Cardiac fibroblast (primary cell): ENCODE data around the gene ETV7.
A peak's percentile ranks its signal among the peaks of the same experiment; 100 is the strongest.

Source experiments
- DNase-seq, 2 donors: peaks; one replicate each; pipeline versions ENCODE4 v3.0.0 to v3.0.0-alpha.2; 2010; ENCODE audit warnings: low read depth in 2 of 2
- H3K4me3 ChIP-seq, 2 donors: replicated peaks in 1 of 2; 1 replicate in 1 of 2; 2 replicates in 1 of 2; pipeline ENCODE4 v1.5.1; 2011; ENCODE audit warnings: low read depth in 2 of 2, low read length in 2 of 2, mild to moderate bottlenecking in 2 of 2, moderate library complexity in 1 of 2
- TF ChIP-seq, protein P1 (sequence below): IDR thresholded peaks from one replicate; pipeline ENCODE4 v1.5.1; 2011; ENCODE audit warnings: low read depth, mild to moderate bottlenecking, low read length, inconsistent platforms

The ETV7 gene

DNA sequence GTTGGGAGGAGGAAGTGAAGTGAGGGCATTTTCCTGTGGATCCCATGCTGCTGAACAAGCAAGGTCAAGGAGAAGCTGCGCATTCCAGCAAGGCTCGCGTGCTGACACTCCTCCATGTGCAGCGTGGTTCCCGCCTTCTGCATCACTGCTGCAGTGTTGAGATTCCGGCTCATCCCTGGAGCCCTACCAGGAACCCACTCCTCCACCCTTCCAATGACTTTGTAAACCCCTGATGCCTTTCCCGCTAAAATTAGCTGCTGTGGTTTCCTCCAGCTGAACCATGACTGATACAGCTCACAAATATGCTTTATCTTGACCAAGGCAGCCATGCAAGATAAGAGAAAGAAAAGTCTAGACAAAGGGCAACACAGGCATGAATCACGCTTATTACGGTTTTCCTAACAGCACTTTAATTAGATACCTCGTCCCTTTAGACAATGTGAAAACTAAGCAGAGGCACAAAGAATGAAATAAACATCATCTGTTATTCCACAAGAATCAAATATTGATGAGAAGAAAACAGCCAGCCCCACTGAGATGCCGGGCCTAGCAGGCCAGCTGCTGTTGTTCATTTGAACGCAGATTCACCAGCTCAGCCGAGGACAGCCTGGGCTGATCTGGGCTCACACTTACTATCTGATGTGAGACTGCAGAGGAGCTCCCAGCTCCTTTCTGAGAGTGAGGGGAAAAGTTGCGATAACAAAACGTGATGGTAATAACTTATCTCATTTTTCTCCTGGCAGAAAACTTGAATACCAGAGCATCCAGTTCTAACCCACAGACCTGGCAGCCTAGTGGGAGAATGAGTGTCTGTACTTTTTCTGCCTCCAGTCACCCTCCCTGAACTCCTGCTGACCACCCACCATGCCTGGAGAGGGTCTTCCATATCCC is 36.5 kb downstream of the ETV7 start:
- H3K4me3 ChIP-seq: no peak overlapping the region
- TF ChIP-seq, protein P1, sequence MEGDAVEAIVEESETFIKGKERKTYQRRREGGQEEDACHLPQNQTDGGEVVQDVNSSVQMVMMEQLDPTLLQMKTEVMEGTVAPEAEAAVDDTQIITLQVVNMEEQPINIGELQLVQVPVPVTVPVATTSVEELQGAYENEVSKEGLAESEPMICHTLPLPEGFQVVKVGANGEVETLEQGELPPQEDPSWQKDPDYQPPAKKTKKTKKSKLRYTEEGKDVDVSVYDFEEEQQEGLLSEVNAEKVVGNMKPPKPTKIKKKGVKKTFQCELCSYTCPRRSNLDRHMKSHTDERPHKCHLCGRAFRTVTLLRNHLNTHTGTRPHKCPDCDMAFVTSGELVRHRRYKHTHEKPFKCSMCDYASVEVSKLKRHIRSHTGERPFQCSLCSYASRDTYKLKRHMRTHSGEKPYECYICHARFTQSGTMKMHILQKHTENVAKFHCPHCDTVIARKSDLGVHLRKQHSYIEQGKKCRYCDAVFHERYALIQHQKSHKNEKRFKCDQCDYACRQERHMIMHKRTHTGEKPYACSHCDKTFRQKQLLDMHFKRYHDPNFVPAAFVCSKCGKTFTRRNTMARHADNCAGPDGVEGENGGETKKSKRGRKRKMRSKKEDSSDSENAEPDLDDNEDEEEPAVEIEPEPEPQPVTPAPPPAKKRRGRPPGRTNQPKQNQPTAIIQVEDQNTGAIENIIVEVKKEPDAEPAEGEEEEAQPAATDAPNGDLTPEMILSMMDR: no peak
- peak; percentile 77 to 98 for DNase-seq

DNA sequence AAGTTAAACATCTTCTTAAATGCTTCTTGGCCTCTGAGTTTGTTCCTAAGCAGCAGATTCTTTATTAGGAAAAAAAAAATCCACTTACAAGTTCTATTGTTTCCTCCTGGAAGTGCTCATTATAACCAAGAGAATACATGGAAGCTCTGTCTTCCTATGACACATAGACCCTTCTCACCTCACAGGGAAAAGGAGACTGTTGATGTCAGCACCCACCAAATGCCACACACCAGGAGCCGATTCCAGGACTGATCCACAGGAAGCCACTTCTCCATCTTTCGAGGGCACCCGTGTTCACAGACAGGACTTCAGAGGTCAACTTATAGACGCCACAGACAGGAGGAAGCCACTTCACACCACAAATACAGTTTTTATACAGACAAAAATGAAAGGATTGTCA is 37.4 kb downstream of the ETV7 start:
- H3K4me3 ChIP-seq: no peak overlapping the region
- TF ChIP-seq, protein P1: no peak
- DNase-seq: peak; percentile 31 to 44

- DNase-seq: no peak
- TF ChIP-seq, protein P1: no peak
- H3K4me3 ChIP-seq: no peak overlapping the region
These were observed 38.2 kb downstream of the ETV7 start for GRCh38 chr6:36349240-36349639.

GRCh38 chr6:36347621-36348020 is 39.8 kb downstream of the ETV7 start:
- TF ChIP-seq, protein P1: no peak
- DNase-seq: peak in 1 of 2 donors; percentile 74
- no peak overlapping the region for H3K4me3 ChIP-seq

- DNase-seq: no peak
- H3K4me3 ChIP-seq: no peak overlapping the region
- TF ChIP-seq, protein P1: no peak
These were observed 40.8 kb downstream of the ETV7 start for GRCh38 chr6:36346486-36347273.

GRCh38 chr6:36345681-36346466 is 41.6 kb downstream of the ETV7 start:
- no peak for DNase-seq
- no peak overlapping the region for H3K4me3 ChIP-seq
- TF ChIP-seq, protein P1: no peak
